Gastroesophageal sphincter (tissue), 3 donors: ENCODE results near the gene AGBL4.

Source experiments
- EP300 ChIP-seq: sonication (generic); formaldehyde crosslinking; IDR thresholded peaks from one replicate; pipeline ENCODE4 v1.6.1; 2017; ENCODE audit warnings: antibody characterized with exemption, mild to moderate bottlenecking
- POLR2A ChIP-seq, 2 donors: fragments of 450-650 bp; IDR thresholded peaks; one replicate each; pipeline ENCODE4 v1.6.1; 2017; ENCODE audit warnings: antibody characterized with exemption in 2 of 2, mild to moderate bottlenecking in 2 of 2, moderate library complexity in 1 of 2
- POLR2AphosphoS5 ChIP-seq: sonication (generic); formaldehyde crosslinking; IDR thresholded peaks from one replicate; pipeline ENCODE4 v1.6.1; 2017; ENCODE audit warnings: antibody characterized with exemption
- TF ChIP-seq, protein P1 (sequence below), 4 experiments: fragments of 200-600 bp in 2 of 4; fragments of 450-650 bp in 2 of 4; sonication (generic) in 1 of 4; IDR thresholded peaks; one replicate each; pipeline ENCODE4 v1.5.1; 2017 to 2019; ENCODE audit warnings: antibody characterized with exemption in 4 of 4, mild to moderate bottlenecking in 2 of 4, moderate library complexity in 2 of 4

- TF ChIP-seq, protein P1, sequence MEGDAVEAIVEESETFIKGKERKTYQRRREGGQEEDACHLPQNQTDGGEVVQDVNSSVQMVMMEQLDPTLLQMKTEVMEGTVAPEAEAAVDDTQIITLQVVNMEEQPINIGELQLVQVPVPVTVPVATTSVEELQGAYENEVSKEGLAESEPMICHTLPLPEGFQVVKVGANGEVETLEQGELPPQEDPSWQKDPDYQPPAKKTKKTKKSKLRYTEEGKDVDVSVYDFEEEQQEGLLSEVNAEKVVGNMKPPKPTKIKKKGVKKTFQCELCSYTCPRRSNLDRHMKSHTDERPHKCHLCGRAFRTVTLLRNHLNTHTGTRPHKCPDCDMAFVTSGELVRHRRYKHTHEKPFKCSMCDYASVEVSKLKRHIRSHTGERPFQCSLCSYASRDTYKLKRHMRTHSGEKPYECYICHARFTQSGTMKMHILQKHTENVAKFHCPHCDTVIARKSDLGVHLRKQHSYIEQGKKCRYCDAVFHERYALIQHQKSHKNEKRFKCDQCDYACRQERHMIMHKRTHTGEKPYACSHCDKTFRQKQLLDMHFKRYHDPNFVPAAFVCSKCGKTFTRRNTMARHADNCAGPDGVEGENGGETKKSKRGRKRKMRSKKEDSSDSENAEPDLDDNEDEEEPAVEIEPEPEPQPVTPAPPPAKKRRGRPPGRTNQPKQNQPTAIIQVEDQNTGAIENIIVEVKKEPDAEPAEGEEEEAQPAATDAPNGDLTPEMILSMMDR (IDR thresholded peaks at IDR 0.05) = no peak
- TF ChIP-seq POLR2AphosphoS5 (no peak), POLR2A (IDR thresholded peaks at IDR 0.05) (no peak), EP300 (no peak)
Observed at GRCh38 chr1:48547561-48548220, 1476.1 kb downstream of the AGBL4 start.
